HG02870 (cell line): ENCODE data around the gene ABCA12.

Experiments used
- ATAC-seq: cut with Tn5 transposase; IDR thresholded peaks from one replicate; pipeline ENCODE4 v1.9.1; 2021; ENCODE audit warnings: mild to moderate bottlenecking, moderate library complexity; ENCODE audit not compliant: unreplicated experiment

ABCA12 gene

GRCh38 chr2:214992911-214993310 is 145.5 kb downstream of the ABCA12 start:
- ATAC-seq, result no peak

- ATAC-seq, result no peak
Observed at GRCh38 chr2:214989187-214989586, 149.2 kb downstream of the ABCA12 start.

DNA sequence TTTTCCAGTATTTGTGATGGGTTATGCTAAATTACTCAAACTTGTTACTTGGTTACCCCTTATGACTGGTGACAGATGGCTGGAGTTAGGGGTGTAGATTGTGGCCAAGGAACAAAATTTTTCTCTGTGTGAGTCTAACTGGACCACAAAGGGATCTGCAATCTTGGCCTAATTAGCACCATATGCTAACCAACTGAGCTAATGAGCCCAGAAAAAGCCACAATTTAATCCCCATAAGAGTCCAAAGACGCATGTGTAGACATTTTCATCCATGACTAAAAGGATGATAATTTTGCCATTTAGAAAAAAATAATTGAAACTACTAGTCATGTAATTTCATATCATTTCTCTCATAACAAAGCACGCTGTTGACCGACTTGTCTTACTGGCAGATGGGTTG is 151.2 kb downstream of the ABCA12 start:
- no peak for ATAC-seq

DNA sequence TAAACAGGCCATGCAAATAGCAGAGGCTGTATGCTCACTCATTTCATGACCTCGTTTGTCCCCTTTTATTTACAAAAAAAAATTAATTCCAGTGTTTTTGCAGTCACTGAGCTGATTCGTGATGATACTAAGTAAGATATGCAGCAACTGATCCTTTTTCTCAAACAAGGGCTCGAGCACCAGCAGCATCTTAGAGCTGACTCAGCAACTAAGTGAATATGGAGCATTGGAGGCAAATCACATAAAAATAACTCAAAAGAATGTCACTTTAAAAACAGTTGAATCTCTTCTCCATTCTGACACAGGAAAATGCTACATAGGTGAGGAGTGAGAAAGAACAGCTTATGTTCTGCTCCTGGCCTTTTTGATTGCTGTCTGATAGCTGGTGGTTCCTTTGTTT is 152.8 kb downstream of the ABCA12 start:
- no peak for ATAC-seq

- no peak for ATAC-seq
Observed at GRCh38 chr2:214966420-214966819, 172.0 kb downstream of the ABCA12 start.

DNA sequence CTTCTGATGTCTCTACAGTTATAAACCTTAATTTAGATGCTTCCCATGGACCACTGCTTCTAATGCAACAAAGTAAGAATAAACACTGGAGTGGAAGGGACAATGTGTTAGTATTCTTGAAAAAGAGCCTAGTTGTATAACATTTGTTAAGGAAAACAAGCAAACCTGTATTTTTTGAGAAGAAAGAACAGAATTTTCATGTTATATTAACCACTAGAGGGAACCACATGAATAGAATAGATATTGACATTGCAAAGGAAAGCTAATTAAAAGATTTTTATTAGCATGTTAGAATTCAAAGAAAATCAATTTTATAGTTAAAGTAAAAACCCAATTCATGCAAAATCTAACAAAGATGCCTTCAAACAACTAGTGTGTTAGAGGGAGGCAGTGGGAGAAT is 177.7 kb downstream of the ABCA12 start:
- no peak for ATAC-seq

GRCh38 chr2:214946949-214947348 is 191.5 kb downstream of the ABCA12 start:
- ATAC-seq, result no peak

DNA sequence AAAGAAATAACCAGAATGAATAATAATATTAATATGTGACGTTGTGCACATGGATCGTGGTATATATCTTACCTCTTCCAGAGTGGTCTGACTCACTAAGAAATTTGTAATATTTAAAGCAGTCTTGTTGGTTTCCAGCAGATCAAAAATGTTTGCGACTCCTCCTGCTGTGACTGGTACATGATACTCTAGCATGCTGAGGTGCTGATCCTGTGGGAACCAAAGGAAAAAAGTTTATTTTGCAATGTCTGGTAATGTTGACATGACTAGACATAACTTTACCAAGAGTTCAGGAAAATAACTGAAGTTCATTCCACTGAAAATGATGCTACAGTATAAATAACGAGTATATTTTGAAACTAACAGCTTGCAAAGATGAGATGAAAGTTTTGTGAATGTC is 204.4 kb downstream of the ABCA12 start:
- no peak for ATAC-seq

- no peak for ATAC-seq
Observed at GRCh38 chr2:214904634-214905033, 233.8 kb downstream of the ABCA12 start.

DNA sequence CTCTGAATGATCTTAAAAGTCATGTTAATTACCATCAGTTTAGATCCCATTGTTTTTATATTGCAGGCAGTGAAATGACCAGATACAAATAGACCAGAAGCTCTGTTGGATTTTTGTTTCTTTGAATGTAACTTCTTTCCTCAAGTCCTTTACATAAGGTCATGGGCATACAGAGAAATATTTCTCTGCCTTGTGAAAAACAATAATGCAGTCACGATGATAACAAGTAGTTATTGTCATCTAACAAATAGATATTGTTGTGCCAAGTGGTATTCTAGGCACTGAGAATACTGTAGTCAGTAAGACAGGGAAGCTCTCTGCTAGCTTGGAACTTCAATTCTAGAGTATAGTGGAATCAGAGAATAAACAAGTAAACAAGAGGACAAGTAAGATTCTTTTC is 234.2 kb downstream of the ABCA12 start:
- ATAC-seq, result no peak

DNA sequence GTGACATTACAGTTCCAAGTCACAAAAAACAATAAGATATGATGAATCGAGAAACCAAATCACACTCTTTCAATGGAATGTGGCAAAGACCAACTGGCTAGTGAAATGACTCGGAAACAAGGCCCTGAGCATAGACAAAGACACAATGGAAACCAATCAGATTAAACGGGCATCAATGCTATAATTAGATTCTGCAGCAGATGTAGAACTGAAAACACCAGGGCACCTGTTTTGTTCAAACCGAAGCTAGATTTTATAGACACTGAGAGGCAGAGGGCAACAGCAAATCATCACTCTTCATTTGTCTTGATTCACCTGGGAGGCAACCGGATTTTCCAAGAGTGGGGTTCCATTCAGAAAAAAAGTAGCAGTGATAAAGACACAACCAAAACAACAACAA is 236.1 kb downstream of the ABCA12 start:
- ATAC-seq, result no peak

- no peak for ATAC-seq
Observed at GRCh38 chr2:214899751-214900150, 238.7 kb downstream of the ABCA12 start.

- ATAC-seq, result no peak
Observed at GRCh38 chr2:214896274-214896673, 242.2 kb downstream of the ABCA12 start.

GRCh38 chr2:214895469-214895868 is 243.0 kb downstream of the ABCA12 start:
- no peak for ATAC-seq

DNA sequence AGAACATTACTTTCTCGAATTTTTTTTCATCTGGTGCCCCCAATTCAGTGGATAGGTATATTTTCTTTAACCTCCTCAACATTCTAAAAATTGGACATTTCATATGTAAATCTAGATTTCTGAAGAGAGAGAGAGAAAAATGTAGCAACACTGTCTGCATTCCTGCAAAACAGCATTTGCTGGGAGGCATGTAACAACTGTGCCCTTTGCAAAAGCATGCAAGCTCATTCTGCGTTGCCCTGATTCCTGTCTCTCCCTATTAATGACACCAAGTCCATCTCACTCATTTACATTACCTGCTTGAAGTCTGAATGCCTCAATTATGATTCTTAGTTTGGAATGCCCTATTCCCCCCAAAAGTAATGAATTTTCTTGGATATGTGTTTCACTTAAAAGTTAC is 249.1 kb downstream of the ABCA12 start:
- no peak for ATAC-seq

GRCh38 chr2:214881647-214882202 is 256.7 kb downstream of the ABCA12 start:
- no peak for ATAC-seq
